ENCODE results near the gene RBM18.
A peak's percentile ranks its signal among the peaks of the same experiment; 100 is the strongest.

The RBM18 gene

GRCh38 chr9:122216138-122216797, 48.4 kb downstream of the RBM18 start:
- H3K27ac ChIP-seq: no peak overlapping the region
- TF ChIP-seq, protein P1, sequence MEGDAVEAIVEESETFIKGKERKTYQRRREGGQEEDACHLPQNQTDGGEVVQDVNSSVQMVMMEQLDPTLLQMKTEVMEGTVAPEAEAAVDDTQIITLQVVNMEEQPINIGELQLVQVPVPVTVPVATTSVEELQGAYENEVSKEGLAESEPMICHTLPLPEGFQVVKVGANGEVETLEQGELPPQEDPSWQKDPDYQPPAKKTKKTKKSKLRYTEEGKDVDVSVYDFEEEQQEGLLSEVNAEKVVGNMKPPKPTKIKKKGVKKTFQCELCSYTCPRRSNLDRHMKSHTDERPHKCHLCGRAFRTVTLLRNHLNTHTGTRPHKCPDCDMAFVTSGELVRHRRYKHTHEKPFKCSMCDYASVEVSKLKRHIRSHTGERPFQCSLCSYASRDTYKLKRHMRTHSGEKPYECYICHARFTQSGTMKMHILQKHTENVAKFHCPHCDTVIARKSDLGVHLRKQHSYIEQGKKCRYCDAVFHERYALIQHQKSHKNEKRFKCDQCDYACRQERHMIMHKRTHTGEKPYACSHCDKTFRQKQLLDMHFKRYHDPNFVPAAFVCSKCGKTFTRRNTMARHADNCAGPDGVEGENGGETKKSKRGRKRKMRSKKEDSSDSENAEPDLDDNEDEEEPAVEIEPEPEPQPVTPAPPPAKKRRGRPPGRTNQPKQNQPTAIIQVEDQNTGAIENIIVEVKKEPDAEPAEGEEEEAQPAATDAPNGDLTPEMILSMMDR (conservative IDR thresholded peaks at IDR 0.05): no peak

DNA sequence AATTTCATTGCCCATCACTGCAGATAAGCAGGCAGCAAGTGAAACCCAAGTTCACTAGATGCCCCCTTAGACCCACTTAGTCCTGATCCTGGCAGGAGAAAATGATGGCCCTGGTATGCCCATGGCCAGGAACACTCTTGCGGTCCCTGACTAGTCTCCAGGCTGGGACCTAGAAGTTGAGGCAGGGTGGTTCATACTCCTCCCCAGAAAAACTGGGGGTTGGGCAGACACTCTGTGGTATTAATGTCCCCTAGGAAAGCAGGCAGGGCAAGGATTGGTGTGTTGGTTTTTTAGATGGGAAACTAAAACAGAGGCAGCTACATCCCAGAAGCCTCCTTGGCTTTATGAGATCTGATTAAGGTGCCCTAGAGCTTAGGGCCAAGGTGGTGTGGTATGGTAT, 49.0 kb downstream of the RBM18 start:
- TF ChIP-seq, protein P1 (conservative IDR thresholded peaks at IDR 0.05): no peak
- no peak overlapping the region for H3K27ac ChIP-seq

- peak overlapping the region; percentile 47; the same call in 1 of the 2 replicates for H3K27ac ChIP-seq
- TF ChIP-seq, protein P1 (conservative IDR thresholded peaks at IDR 0.05): no peak
Measured at GRCh38 chr9:122214507-122214906, 50.1 kb downstream of the RBM18 start.

- H3K27ac ChIP-seq: peak overlapping the region; percentile 47; the same call in 1 of the 2 replicates
- TF ChIP-seq, protein P1 (conservative IDR thresholded peaks at IDR 0.05): no peak
Measured at GRCh38 chr9:122213589-122214413, 50.8 kb downstream of the RBM18 start.

DNA sequence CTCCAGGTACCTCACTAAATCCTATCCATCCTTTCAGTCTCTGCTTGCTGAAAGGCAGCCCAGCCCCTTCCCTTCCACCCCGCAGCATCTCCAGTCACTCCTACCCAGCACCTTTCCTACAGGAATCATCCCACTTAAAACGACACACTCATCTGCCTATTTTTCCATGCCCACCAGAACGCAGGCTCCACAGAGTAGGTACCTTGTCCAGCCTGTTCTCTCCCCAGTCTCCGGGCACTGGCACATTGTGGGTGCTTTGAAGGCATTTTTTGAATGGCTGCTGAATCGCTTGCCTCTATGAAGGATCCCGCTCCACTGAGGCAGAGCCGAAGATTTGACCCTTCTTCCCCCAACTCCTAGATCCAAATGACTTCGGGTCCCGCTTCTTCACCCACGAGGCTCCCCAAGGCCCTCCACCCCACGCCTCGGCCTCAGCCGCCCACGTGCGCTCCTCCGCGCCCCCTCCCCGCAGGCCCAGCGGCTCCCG, 51.5 kb downstream of the RBM18 start:
- peak overlapping the region; percentile 47; the same call in 1 of the 2 replicates for H3K27ac ChIP-seq
- TF ChIP-seq, protein P1 (conservative IDR thresholded peaks at IDR 0.05): no peak

- TF ChIP-seq, protein P1 (conservative IDR thresholded peaks at IDR 0.05): no peak
- H3K27ac ChIP-seq: no peak overlapping the region
Measured at GRCh38 chr9:122212473-122213004, 52.1 kb downstream of the RBM18 start.

- no peak overlapping the region for H3K27ac ChIP-seq
Measured at GRCh38 chr9:122209451-122209850, 55.2 kb downstream of the RBM18 start.

More at GRCh38 chr9:122209451-122209850, 55.2 kb downstream of the RBM18 start:
- TF ChIP-seq, protein P1 (conservative IDR thresholded peaks at IDR 0.05): no peak
